ENCODE results near the gene PLD2. TPM values are rescaled to one million over a fixed set of nuclear protein-coding genes. Genes with fewer than 3 reads are reported as not detected.
A peak's percentile ranks its signal among the peaks of the same experiment; 100 is the strongest.

PLD2 gene
- total RNA-seq, 1 experiment from 2014 or later: 13.0 TPM

DNA sequence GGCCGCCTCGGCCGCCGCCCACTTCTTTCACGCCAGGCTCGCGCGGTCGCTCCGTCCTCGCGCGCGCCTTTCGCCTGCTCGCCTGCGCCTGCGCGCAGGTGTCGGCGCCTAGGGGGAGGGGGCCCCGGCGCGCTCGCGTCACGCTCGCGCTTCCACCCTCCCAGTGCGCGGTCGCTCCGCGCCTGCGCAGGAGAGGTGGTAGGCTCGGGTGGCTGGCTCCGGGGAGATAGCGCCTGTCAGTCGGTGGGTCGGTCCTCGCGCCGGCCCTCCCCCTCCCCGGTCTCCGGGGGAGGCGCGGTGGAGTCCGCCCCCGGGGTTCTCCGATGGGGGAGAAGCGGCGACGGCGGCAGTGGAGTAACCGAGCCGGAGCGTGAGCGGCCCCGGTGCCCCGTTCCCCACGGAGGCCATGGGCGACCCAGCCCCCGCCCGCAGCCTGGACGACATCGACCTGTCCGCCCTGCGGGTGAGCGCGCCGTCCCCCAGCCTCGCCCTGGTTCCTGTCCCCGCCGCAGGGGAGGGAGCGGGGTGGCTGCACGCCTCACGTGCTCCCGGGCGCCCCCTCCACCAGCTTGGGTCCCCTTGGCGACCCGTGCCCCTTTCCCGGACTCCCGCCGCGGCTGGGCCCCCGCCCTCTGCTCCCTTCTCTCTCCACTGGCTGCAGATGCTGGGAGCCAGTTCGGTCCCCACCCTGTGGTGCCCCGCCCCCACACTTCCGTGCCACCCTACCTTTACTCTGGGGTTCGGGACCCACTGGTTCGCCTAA is 26.4 kb downstream of the PLD2 start, which contains the start of gene MINK1:
Gene MINK1, plus strand, starts transcription at position 163 of the 763 bp plus-strand sequence. Its CDS starts 244 bp downstream, at position 407.
- CTCF ChIA-PET: no interaction called here
- DNase-seq: peak; percentile 85
- BruUV-seq (replicated peaks): no TSS peak
- TF ChIP-seq, protein P1, sequence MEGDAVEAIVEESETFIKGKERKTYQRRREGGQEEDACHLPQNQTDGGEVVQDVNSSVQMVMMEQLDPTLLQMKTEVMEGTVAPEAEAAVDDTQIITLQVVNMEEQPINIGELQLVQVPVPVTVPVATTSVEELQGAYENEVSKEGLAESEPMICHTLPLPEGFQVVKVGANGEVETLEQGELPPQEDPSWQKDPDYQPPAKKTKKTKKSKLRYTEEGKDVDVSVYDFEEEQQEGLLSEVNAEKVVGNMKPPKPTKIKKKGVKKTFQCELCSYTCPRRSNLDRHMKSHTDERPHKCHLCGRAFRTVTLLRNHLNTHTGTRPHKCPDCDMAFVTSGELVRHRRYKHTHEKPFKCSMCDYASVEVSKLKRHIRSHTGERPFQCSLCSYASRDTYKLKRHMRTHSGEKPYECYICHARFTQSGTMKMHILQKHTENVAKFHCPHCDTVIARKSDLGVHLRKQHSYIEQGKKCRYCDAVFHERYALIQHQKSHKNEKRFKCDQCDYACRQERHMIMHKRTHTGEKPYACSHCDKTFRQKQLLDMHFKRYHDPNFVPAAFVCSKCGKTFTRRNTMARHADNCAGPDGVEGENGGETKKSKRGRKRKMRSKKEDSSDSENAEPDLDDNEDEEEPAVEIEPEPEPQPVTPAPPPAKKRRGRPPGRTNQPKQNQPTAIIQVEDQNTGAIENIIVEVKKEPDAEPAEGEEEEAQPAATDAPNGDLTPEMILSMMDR (IDR thresholded peaks at IDR 0.05; ENCODE audit: unreplicated experiment): no peak
- Mint-ChIP-seq H3K36me3 (ENCODE audit: insufficient read depth, unreplicated experiment) (peaks cover 25% of the 10 kb centered on the region), H3K9me3 (ENCODE audit: low read depth, unreplicated experiment) (no peaks in the 10 kb centered on the region), H3K27me3 (ENCODE audit: unreplicated experiment) (no peaks in the 10 kb centered on the region), H3K4me3 (ENCODE audit: low read depth, unreplicated experiment) (peak within 1 kb of the TSS; percentile 93), H3K4me1 (ENCODE audit: low read depth, unreplicated experiment) (peaks cover 30% of the 10 kb centered on the region), H3K27ac (ENCODE audit: unreplicated experiment) (peak within 1 kb of the TSS; percentile 98)
- intact Hi-C loops (cut with micrococcal nuclease; ENCODE audit: unreplicated experiment): no loop called here

GRCh38 chr17:4833941-4834680 is 27.2 kb downstream of the PLD2 start:
- H3K36me3 Mint-ChIP-seq (ENCODE audit: insufficient read depth, unreplicated experiment): peaks cover 25% of the 10 kb centered on the region
- peak overlapping the region; percentile 93 for H3K4me3 Mint-ChIP-seq (ENCODE audit: low read depth, unreplicated experiment)
- DNase-seq: peak; percentile 13
- TSS peak; percentile 51 for BruUV-seq (replicated peaks)
- intact Hi-C loops (cut with micrococcal nuclease; ENCODE audit: unreplicated experiment): no loop called here
- H3K27me3 Mint-ChIP-seq (ENCODE audit: unreplicated experiment): no peaks in the 10 kb centered on the region
- peak overlapping the region; percentile 88 for H3K27ac Mint-ChIP-seq (ENCODE audit: unreplicated experiment)
- CTCF ChIA-PET: interaction anchor here (0.8 kb wide), 1 partner anchor 44 kb away, joined by 4 read pairs; no protein-coding TSS in a partner anchor
- H3K4me1 Mint-ChIP-seq (ENCODE audit: low read depth, unreplicated experiment): peaks cover 23% of the 10 kb centered on the region
- H3K9me3 Mint-ChIP-seq (ENCODE audit: low read depth, unreplicated experiment): no peaks in the 10 kb centered on the region
- TF ChIP-seq, protein P1 (IDR thresholded peaks at IDR 0.05; ENCODE audit: unreplicated experiment): no peak

DNA sequence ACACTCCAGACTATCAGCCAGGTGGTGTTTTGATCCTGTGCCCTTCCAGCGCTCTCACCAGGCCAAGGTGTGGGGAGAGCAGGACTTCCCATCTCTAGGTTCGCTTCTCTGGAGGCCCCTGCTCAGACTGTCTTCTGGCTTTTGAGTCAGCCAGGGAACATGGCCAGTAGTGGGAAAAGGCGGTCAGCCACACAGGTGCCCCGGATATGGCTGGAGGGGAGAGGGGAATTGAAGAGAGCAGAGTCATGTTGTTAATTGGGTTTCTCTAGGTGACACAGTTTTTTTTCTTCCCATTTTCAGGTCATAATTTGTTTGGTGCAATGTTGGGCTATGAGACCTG is 27.7 kb downstream of the PLD2 start:
- intact Hi-C loops (cut with micrococcal nuclease; ENCODE audit: unreplicated experiment): loop anchor here (1.0 kb wide), 1 partner anchor 14 kb away; no protein-coding TSS in a partner anchor
- peak; percentile 12 for DNase-seq
- Mint-ChIP-seq H3K4me1 (ENCODE audit: low read depth, unreplicated experiment) (peaks cover 28% of the 10 kb centered on the region), H3K4me3 (ENCODE audit: low read depth, unreplicated experiment) (peak overlapping the region; percentile 93), H3K9me3 (ENCODE audit: low read depth, unreplicated experiment) (no peaks in the 10 kb centered on the region), H3K27ac (ENCODE audit: unreplicated experiment) (peak overlapping the region; percentile 88), H3K27me3 (ENCODE audit: unreplicated experiment) (no peaks in the 10 kb centered on the region), H3K36me3 (ENCODE audit: insufficient read depth, unreplicated experiment) (peaks cover 25% of the 10 kb centered on the region)
- BruUV-seq (replicated peaks): no TSS peak
- CTCF ChIA-PET: interaction anchor here (0.8 kb wide), 1 partner anchor 44 kb away, joined by 4 read pairs; no protein-coding TSS in a partner anchor
- TF ChIP-seq, protein P1 (IDR thresholded peaks at IDR 0.05; ENCODE audit: unreplicated experiment): no peak

GRCh38 chr17:4836221-4836620 is 29.3 kb downstream of the PLD2 start:
- TF ChIP-seq, protein P1 (IDR thresholded peaks at IDR 0.05; ENCODE audit: unreplicated experiment): no peak
- no peak overlapping the region for H3K27ac Mint-ChIP-seq (ENCODE audit: unreplicated experiment)
- H3K27me3 Mint-ChIP-seq (ENCODE audit: unreplicated experiment): no peaks in the 10 kb centered on the region
- peaks cover 42% of the 10 kb centered on the region for H3K4me1 Mint-ChIP-seq (ENCODE audit: low read depth, unreplicated experiment)
- TSS peak; percentile 4 for BruUV-seq (replicated peaks)
- no peak for DNase-seq
- intact Hi-C loops (cut with micrococcal nuclease; ENCODE audit: unreplicated experiment): no loop called here
- H3K4me3 Mint-ChIP-seq (ENCODE audit: low read depth, unreplicated experiment): peak overlapping the region; percentile 93
- peaks cover 25% of the 10 kb centered on the region for H3K36me3 Mint-ChIP-seq (ENCODE audit: insufficient read depth, unreplicated experiment)
- no peaks in the 10 kb centered on the region for H3K9me3 Mint-ChIP-seq (ENCODE audit: low read depth, unreplicated experiment)
- CTCF ChIA-PET: no interaction called here

All from Calu3 (cell line).